H1 (cell line): ENCODE results near the gene CCDC73.

Experiments
- MAX ChIP-seq: IDR thresholded peaks from 2 replicates; pipeline ENCODE4 v1.6.1; 2012; ENCODE audit warnings: inconsistent platforms
- POLR2A ChIP-seq, 2 experiments: IDR thresholded peaks; 1 replicate in 1 of 2; 2 replicates in 1 of 2; pipeline ENCODE4 v1.6.1; 2011; ENCODE audit warnings: low read depth in 2 of 2, low read length in 2 of 2, mild to moderate bottlenecking in 2 of 2; ENCODE audit errors: control extremely low read depth in 1 of 2
- POLR2AphosphoS5 ChIP-seq: IDR thresholded peaks from 2 replicates; pipeline ENCODE4 v1.6.1; 2011; ENCODE audit warnings: low read depth, low read length
- RAD21 ChIP-seq, 2 experiments: IDR thresholded peaks in 1 of 2; conservative IDR thresholded peaks in 1 of 2; 2 replicates each; pipeline ENCODE4 v1.6.1; 2011; ENCODE audit warnings: low read depth in 2 of 2, low read length in 2 of 2, improper control_type of control experiment in 1 of 2, inconsistent platforms in 1 of 2, mild to moderate bottlenecking in 1 of 2, moderate library complexity in 1 of 2
- TBP ChIP-seq: IDR thresholded peaks from 2 replicates; pipeline ENCODE4 v1.6.1; 2011; ENCODE audit warnings: low read depth, low read length, improper control_type of control experiment
- TF ChIP-seq, protein P1 (sequence below), 3 experiments: IDR thresholded peaks; 1 replicate in 2 of 3; 2 replicates in 1 of 3; pipeline versions ENCODE4 v1.5.1 to v1.6.1; 2011; ENCODE audit warnings: low read length in 3 of 3, mild to moderate bottlenecking in 3 of 3, inconsistent platforms in 2 of 3, low read depth in 1 of 3, moderate library complexity in 1 of 3; ENCODE audit not compliant: insufficient read depth in 1 of 3; ENCODE audit errors: control extremely low read depth in 1 of 3

GRCh38 chr11:32704775-32705174 lies 89.7 kb downstream of the CCDC73 start:
- TF ChIP-seq POLR2AphosphoS5 (no peak), MAX (no peak), RAD21 (IDR thresholded peaks at IDR 0.05 in 1 of 2, conservative IDR thresholded peaks at IDR 0.05 in 1 of 2; ENCODE audit: low read depth in 2 of 2, low read length in 2 of 2) (no peak), POLR2A (IDR thresholded peaks at IDR 0.05; ENCODE audit: control extremely low read depth in 1 of 2, low read depth in 2 of 2, low read length in 2 of 2) (no peak), TBP (no peak)
- TF ChIP-seq, protein P1, sequence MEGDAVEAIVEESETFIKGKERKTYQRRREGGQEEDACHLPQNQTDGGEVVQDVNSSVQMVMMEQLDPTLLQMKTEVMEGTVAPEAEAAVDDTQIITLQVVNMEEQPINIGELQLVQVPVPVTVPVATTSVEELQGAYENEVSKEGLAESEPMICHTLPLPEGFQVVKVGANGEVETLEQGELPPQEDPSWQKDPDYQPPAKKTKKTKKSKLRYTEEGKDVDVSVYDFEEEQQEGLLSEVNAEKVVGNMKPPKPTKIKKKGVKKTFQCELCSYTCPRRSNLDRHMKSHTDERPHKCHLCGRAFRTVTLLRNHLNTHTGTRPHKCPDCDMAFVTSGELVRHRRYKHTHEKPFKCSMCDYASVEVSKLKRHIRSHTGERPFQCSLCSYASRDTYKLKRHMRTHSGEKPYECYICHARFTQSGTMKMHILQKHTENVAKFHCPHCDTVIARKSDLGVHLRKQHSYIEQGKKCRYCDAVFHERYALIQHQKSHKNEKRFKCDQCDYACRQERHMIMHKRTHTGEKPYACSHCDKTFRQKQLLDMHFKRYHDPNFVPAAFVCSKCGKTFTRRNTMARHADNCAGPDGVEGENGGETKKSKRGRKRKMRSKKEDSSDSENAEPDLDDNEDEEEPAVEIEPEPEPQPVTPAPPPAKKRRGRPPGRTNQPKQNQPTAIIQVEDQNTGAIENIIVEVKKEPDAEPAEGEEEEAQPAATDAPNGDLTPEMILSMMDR (IDR thresholded peaks at IDR 0.05; ENCODE audit: control extremely low read depth in 1 of 3, insufficient read depth in 1 of 3, low read depth in 1 of 3, low read length in 3 of 3) = no peak
